ENCODE results near the gene NXPH1.
A peak's percentile ranks its signal among the peaks of the same experiment; 100 is the strongest.

NXPH1 gene

DNA sequence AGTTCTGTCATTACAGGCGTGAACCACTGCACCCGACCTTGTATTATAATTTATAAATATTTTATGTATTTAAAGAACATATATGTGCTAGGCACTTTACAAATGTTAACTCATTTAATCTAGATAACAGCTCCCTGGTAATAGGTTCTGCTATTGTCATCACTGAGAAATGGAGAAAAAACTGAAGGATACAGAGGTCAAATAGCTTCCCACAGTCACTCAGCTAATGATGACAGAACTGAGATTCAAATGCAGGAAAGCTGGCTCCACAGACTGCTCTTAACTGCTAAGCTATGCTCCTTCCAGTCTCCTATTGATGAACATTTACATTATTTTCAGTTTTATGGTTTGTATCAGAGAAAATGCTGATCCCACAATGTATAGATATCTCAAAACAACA lies 28.9 kb downstream of the NXPH1 start:
- Histone ChIP-seq H3K4me1 (ENCODE audit: control insufficient read depth, insufficient read depth, low read length, poor library complexity, severe bottlenecking) (no peaks in the 10 kb centered on the region), H3K27ac (ENCODE audit: low read depth, low read length, severe bottlenecking) (no peak overlapping the region), H3K36me3 (ENCODE audit: control insufficient read depth, insufficient read depth, low read length) (no peaks in the 10 kb centered on the region), H3K4me3 (ENCODE audit: extremely low read depth, insufficient read depth, low read length, poor library complexity, severe bottlenecking) (no peak overlapping the region), H3K9me3 (ENCODE audit: control insufficient read depth, low read length) (no peaks in the 10 kb centered on the region)
- WGBS, 2 experiments (ENCODE audit: insufficient coverage in 2 of 2) = no CpG with 5 or more reads among the region's 2 CpGs

DNA sequence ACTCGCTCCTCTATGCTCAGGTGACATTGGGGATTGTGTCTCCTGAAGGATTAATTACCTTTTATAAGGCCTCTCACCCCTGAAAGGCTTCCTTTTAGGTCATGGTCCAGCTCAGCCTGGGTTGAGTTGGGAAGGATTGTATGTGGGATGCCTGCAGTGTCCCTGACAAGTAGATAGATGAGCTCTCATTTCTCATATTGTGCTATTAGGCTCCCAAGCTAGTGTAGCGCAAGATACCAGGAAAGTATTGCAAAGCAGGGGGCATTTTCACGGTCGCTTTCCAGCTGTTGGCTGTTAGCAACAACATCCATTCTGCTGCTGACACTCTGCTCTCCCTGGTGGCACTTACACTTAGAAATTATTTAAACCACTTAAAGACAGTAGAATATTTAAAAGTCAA lies 31.9 kb downstream of the NXPH1 start:
- Histone ChIP-seq H3K27ac (ENCODE audit: low read depth, low read length, severe bottlenecking) (no peak overlapping the region), H3K9me3 (ENCODE audit: control insufficient read depth, low read length) (no peaks in the 10 kb centered on the region), H3K4me1 (ENCODE audit: control insufficient read depth, insufficient read depth, low read length, poor library complexity, severe bottlenecking) (no peaks in the 10 kb centered on the region), H3K36me3 (ENCODE audit: control insufficient read depth, insufficient read depth, low read length) (no peaks in the 10 kb centered on the region), H3K4me3 (ENCODE audit: extremely low read depth, insufficient read depth, low read length, poor library complexity, severe bottlenecking) (no peak overlapping the region)
- WGBS, 2 experiments (ENCODE audit: insufficient coverage in 2 of 2) = 83 to 100% methylated on average over 1 to 3 of the region's 4 CpGs

DNA sequence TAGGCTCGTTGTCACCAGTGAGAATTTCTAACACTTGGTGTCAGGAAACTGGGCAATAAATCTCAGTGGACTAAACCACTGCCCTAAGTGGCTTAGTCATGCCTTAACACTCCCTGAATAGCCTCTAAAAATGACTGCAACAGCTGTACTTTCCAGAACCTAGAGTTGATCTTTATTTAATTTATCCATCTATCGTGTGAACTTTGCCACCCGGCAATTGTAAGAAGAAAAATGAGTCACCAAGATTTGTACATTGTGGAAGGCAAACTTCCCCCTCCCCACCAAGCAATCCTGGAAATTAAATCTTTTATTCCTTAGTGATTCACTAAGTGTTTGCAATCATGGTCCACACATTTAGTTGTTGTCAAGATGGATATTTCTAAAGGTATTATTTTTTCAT lies 47.1 kb downstream of the NXPH1 start:
- whole genome bisulfite sequencing, 2 experiments (ENCODE audit: insufficient coverage in 2 of 2) = 60 to 64% methylated on average over 1 to 2 of the region's 3 CpGs
- Histone ChIP-seq H3K9me3 (ENCODE audit: control insufficient read depth, low read length) (no peaks in the 10 kb centered on the region), H3K27ac (ENCODE audit: low read depth, low read length, severe bottlenecking) (no peak overlapping the region), H3K4me1 (ENCODE audit: control insufficient read depth, insufficient read depth, low read length, poor library complexity, severe bottlenecking) (no peaks in the 10 kb centered on the region), H3K4me3 (ENCODE audit: extremely low read depth, insufficient read depth, low read length, poor library complexity, severe bottlenecking) (no peak overlapping the region), H3K36me3 (ENCODE audit: control insufficient read depth, insufficient read depth, low read length) (no peaks in the 10 kb centered on the region)

DNA sequence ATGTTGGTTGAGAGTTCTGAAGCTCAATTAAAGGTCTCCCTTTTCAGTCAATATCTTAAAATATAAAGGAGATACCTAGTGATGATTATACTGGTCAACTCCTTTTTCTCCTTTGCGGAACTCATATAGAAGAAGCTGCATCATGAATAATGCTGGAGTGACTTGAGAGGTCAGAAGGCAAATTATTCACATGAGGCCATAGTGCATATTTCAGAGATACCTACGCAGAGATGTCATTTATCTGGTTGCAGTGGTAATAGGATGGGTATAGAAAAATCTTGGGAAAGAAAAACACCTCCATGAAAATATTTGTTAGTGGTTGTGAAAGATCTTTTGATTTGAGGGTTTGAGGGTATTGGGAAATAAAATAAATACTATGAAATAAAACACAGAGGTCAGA lies 47.7 kb downstream of the NXPH1 start:
- Histone ChIP-seq H3K27ac (ENCODE audit: low read depth, low read length, severe bottlenecking) (no peak overlapping the region), H3K4me1 (ENCODE audit: control insufficient read depth, insufficient read depth, low read length, poor library complexity, severe bottlenecking) (no peaks in the 10 kb centered on the region), H3K9me3 (ENCODE audit: control insufficient read depth, low read length) (no peaks in the 10 kb centered on the region), H3K36me3 (ENCODE audit: control insufficient read depth, insufficient read depth, low read length) (no peaks in the 10 kb centered on the region), H3K4me3 (ENCODE audit: extremely low read depth, insufficient read depth, low read length, poor library complexity, severe bottlenecking) (no peak overlapping the region)
- WGBS, 2 experiments (ENCODE audit: insufficient coverage in 2 of 2) = 89% methylated on average over 1 of the region's 2 CpGs; no CpG with 5 or more reads in 1 of the 2 experiments

DNA sequence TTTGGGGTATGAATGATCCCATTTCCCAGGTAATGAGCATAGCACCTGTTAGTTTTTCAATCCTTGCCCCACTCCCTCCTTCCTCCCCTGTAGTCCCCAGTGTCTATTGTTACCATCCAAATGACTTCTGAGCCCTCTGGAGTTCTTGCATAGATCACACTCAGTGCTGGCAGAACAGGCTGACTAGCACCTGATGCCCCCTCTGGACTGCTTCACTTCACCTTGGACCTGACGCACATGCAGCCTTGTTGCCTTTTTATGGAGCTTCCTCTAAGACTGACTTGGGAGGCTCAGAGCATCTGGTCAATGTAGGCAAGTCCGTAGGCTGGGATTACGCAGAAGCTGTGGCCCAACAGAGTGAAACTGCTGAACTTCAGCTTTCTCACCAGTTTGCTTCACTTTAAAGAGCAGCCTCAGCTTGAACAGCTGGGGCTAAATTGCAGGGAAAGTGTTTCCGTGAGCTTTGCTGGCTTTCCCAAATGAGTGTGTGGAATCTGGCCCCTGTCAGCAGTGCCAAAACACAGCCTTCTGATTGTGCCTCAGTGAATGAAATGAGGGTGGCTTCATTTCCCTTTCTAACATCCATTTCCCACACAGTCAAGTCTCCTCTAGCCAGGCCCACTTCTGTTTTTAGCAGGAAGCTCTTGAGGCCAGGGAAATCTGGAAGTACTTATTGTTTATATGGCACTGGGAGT lies 48.5 kb downstream of the NXPH1 start:
- Histone ChIP-seq H3K4me3 (ENCODE audit: extremely low read depth, insufficient read depth, low read length, poor library complexity, severe bottlenecking) (no peak overlapping the region), H3K4me1 (ENCODE audit: control insufficient read depth, insufficient read depth, low read length, poor library complexity, severe bottlenecking) (no peaks in the 10 kb centered on the region), H3K9me3 (ENCODE audit: control insufficient read depth, low read length) (no peaks in the 10 kb centered on the region), H3K36me3 (ENCODE audit: control insufficient read depth, insufficient read depth, low read length) (no peaks in the 10 kb centered on the region), H3K27ac (ENCODE audit: low read depth, low read length, severe bottlenecking) (peak overlapping the region; percentile 8)
- 89% methylated on average over 3 of the region's 4 CpGs for WGBS, 2 experiments (ENCODE audit: insufficient coverage in 2 of 2)

DNA sequence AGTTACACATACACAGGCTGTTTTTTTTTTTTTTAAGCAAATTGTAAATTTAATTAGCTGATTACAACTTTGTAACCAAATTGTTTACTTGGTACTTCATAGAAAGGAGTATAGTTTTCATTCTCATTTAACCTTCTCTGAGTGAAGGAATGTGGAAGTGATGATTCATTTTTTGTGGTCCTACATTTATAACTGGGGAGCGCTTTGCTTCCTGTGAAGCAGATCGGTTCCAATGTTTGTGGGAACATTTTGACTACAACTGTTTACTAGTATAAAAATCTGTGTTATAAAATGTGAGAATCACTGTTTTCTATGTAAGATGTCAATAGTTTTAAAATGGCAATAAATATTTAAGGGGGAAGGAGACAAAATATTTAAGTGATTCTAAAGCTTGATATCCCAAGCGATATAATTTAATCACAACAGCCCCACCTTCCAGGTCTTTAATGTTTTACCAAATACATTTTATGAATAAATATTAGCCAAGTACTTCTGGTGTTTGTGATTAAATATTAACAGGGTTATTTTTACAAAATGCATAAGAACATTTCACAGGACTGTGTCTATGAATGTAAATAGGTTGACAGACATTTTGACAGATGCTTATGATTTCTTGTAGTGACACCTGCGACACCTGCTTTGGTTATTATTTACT lies 57.1 kb downstream of the NXPH1 start:
- Histone ChIP-seq H3K27ac (ENCODE audit: low read depth, low read length, severe bottlenecking) (no peak overlapping the region), H3K4me1 (ENCODE audit: control insufficient read depth, insufficient read depth, low read length, poor library complexity, severe bottlenecking) (no peaks in the 10 kb centered on the region), H3K9me3 (ENCODE audit: control insufficient read depth, low read length) (no peaks in the 10 kb centered on the region), H3K4me3 (ENCODE audit: extremely low read depth, insufficient read depth, low read length, poor library complexity, severe bottlenecking) (no peak overlapping the region), H3K36me3 (ENCODE audit: control insufficient read depth, insufficient read depth, low read length) (no peaks in the 10 kb centered on the region)
- WGBS, 2 experiments (ENCODE audit: insufficient coverage in 2 of 2) = no CpG with 5 or more reads among the region's 4 CpGs

DNA sequence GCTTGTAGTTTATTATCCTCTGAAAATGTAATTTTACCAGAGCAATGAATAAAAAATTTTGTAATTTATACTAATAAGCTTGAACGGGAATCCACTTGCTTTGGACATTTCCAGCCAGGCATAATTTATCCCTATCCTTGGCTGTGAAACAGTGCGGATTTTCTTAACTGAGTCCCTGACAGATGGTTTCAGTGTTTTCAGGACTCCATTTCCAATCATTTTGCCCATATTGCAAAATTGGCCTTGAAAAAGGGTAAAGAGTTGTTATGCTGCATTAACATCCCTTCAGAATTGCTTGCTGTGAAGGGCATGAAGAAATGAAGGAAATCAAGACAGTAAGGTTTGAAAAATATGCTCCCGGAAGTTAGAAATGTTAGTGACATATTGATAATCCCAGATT lies 57.7 kb downstream of the NXPH1 start:
- WGBS, 2 experiments (ENCODE audit: insufficient coverage in 2 of 2) = no CpG with 5 or more reads among the region's 3 CpGs
- Histone ChIP-seq H3K27ac (ENCODE audit: low read depth, low read length, severe bottlenecking) (no peak overlapping the region), H3K9me3 (ENCODE audit: control insufficient read depth, low read length) (no peaks in the 10 kb centered on the region), H3K36me3 (ENCODE audit: control insufficient read depth, insufficient read depth, low read length) (no peaks in the 10 kb centered on the region), H3K4me1 (ENCODE audit: control insufficient read depth, insufficient read depth, low read length, poor library complexity, severe bottlenecking) (no peaks in the 10 kb centered on the region), H3K4me3 (ENCODE audit: extremely low read depth, insufficient read depth, low read length, poor library complexity, severe bottlenecking) (no peak overlapping the region)

DNA sequence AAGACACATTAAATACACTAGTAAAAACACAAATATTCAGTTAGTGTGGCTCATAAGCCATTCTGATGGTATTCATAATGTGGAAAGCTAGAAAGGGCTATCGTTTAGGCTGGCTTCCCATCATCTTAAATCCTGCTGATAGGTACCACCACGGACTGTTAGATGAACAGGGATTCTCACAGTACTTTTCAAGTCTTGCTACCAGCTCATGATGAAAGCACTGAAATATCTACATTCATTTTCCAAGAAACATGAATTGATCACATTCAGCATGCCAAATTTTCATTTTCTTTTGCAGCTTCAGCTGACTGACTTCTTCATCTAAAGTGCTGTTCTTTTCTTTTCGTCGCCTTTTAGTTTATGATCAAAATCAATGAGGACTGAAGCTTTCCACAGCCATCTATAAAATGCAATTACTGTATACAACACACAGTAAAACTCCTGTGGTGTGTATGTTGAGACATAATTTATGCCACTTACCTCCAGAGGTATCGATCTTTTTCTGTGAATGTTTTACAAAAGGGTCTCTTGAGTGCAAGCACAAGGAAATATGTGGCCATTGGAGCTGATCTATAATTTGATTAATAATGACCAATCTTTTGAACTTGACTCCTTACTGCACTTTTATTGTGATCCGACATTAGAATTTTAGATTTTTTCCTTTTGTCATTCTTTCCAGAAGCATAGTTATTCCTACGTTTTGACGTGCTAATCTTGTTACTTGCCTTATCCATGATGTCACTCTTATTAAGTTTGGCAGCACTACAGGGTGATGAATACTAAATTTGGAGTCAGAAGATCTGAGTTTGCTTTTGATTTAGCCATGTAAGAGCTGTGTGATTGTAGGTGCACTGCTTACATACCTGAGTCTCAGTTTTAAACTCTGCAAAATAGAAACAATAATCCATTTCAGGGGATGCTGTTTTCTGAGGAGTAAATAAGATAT lies 58.4 kb downstream of the NXPH1 start:
- H3K9me3 ChIP-seq (ENCODE audit: control insufficient read depth, low read length) = no peaks in the 10 kb centered on the region
- H3K27ac ChIP-seq (ENCODE audit: low read depth, low read length, severe bottlenecking) = no peak overlapping the region
- WGBS, 2 experiments (ENCODE audit: insufficient coverage in 2 of 2) = 73% methylated on average over 5 of the region's 8 CpGs; no CpG with 5 or more reads in 1 of the 2 experiments
- H3K4me1 ChIP-seq (ENCODE audit: control insufficient read depth, insufficient read depth, low read length, poor library complexity, severe bottlenecking) = no peaks in the 10 kb centered on the region
- H3K36me3 ChIP-seq (ENCODE audit: control insufficient read depth, insufficient read depth, low read length) = no peaks in the 10 kb centered on the region
- no peak overlapping the region for H3K4me3 ChIP-seq (ENCODE audit: extremely low read depth, insufficient read depth, low read length, poor library complexity, severe bottlenecking)

DNA sequence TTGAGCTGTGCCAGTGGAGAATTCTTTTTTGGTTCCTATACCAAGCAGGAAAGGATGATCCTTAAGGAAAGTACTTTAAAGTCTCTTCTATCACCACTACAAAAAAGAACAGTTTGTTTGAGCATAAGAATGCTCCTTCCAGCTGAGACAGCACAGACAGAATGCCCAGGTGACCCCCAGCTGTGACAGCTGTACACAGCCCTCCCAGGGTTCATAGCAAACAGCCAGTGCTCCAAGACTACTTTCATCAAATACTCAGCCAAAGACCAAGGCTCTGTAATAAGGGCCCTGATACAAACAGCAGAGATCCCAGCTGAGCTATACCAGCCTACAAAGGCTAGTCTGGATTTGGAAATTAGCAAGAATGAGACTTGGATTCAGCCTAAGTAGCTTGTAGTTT lies 65.7 kb downstream of the NXPH1 start:
- H3K9me3 ChIP-seq (ENCODE audit: control insufficient read depth, low read length) = no peaks in the 10 kb centered on the region
- H3K4me3 ChIP-seq (ENCODE audit: extremely low read depth, insufficient read depth, low read length, poor library complexity, severe bottlenecking) = no peak overlapping the region
- H3K36me3 ChIP-seq (ENCODE audit: control insufficient read depth, insufficient read depth, low read length) = no peaks in the 10 kb centered on the region
- no peak overlapping the region for H3K27ac ChIP-seq (ENCODE audit: low read depth, low read length, severe bottlenecking)
- H3K4me1 ChIP-seq (ENCODE audit: control insufficient read depth, insufficient read depth, low read length, poor library complexity, severe bottlenecking) = no peaks in the 10 kb centered on the region

DNA sequence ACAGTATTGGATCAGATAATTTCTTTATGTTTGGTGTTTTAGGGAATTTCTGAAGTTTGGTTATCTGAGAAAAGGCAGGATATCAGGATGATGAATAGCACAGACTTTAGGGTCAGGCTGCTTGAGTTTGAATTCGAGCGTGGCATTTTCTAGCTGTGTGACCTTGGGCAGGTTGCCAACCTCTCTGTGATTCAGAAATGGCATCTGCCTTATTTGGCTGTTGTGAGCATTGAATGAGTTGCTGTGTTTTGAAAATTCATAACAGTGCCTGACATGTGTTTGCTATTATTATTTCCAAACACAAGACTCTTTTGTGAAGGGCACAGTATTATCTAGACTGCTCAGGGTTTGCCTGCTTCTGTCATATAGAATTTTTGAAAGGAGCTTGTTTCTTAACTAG lies 66.9 kb downstream of the NXPH1 start:
- Histone ChIP-seq H3K36me3 (ENCODE audit: control insufficient read depth, insufficient read depth, low read length) (no peaks in the 10 kb centered on the region), H3K4me1 (ENCODE audit: control insufficient read depth, insufficient read depth, low read length, poor library complexity, severe bottlenecking) (no peaks in the 10 kb centered on the region), H3K9me3 (ENCODE audit: control insufficient read depth, low read length) (no peaks in the 10 kb centered on the region), H3K4me3 (ENCODE audit: extremely low read depth, insufficient read depth, low read length, poor library complexity, severe bottlenecking) (no peak overlapping the region), H3K27ac (ENCODE audit: low read depth, low read length, severe bottlenecking) (no peak overlapping the region)
- 100% methylated on average over 2 of the region's 2 CpGs for WGBS, 2 experiments (ENCODE audit: insufficient coverage in 2 of 2)

All from mesodermal cell (in vitro differentiated cells).